NCI-H146 treated with DMSO at 0.1 percent for 48 hours (cell line): ENCODE data around the gene TEKT3.

Source experiments
- DNase-seq: peaks from one replicate; lab custom pipeline; 2025; ENCODE audit not compliant: unreplicated experiment; lab: John Stamatoyannopoulos, UW

TEKT3 gene

GRCh38 chr17:15266325-15267125, 74.9 kb downstream of the TEKT3 start:
- DNase-seq: no peak

DNA sequence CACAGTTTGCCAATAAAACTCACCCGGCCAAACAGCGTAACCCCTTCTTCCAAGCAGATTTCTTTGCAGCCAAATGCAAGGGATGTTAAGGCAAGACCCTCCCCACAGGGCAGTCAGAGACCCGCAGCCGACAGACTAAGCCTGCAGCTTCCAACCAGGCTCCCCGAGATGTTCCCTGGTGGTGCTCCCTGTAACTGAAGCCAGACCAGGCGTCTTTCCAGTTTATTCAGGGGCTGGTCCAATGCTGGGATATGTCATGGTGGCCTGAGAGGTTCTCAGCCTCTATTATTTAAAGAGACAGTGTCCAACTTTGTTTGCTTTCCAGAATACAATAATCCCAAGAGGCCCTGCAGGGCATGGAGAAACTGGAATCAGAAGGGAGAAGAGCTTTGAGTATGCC, 76.3 kb downstream of the TEKT3 start, which contains the start of gene PMP22:
TSS of gene PMP22 (minus strand) at position 196 of the 400 bp plus-strand sequence. CDS start 4,599 bp downstream, outside the sequence.
- no peak for DNase-seq

GRCh38 chr17:15264542-15264941, 76.9 kb downstream of the TEKT3 start:
- DNase-seq: no peak

GRCh38 chr17:15263680-15264079, 77.7 kb downstream of the TEKT3 start:
- no peak for DNase-seq

GRCh38 chr17:15263206-15263579, 78.2 kb downstream of the TEKT3 start:
- DNase-seq: no peak

DNA sequence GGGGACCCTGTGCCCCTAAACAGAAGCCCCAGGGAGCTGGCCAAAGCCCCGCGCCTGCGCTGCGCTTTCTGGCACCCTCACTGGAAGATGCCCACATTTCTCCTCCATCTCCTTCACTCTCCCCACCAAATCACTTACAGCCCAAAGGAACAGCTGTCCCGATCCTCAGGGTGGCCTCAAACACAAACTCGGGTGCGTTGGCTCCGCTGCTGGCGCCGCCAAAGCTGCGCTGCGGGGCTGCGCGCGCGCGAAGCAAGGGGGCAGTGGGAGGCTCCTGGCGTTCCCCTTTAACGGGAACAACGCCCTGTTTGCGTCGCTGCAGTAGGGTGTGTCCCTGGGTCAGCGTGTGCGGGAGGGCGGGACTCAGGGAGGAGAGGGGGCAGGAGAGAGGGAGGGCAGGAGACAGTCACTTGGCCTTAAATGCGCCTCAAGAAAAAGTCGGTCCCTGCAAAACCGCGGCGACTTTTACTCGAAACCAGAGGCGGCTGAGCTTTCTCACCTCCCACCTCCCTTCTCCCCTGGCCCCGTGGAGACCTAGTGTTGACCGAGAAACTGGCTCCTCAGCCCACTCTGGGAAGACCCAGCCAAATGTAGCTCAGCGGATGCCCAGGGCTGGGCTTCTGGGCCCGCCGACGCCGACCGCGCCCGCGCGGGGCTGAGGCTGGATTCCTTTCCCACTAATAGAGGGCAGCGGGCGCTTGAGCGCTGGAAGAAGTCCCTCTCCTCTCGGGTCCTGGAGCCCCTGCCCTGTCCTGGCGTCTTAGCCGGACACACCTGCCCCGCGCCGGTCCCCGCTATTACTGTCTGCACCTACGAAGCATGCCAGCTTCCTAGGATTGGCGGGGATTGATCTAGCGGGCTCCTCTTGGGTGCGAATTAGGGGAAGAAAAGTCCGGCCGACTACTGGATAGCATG, 78.8 kb downstream of the TEKT3 start:
- DNase-seq: no peak

- no peak for DNase-seq
Measured at GRCh38 chr17:15261802-15262290, 79.6 kb downstream of the TEKT3 start.

DNA sequence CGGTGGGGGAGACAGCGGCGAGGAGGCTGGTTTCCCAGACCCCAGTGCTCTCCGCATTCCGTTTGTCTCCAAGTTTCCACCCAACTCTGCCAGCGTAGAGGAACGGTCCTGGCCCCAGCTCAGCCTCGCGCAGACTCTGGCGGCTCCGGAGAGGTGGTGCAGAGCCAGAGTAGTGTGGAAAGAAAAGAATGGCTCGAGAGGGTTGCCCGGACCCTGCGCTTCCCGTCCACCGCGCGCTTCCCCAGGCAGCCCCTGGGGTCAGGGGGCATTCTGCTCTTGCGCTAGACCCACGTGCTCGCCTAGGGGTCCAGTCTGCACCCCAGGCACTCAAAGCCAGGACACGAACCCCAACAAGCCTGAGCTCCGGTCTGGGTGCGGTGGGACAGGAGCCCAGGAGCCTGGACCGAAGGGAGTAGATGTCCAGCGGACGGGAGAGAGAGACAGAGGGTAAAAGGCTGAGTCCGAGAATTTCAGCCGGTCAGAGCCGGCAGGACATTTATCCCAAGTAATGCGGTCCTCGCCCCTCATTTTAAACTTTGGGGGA, 80.1 kb downstream of the TEKT3 start:
- no peak for DNase-seq

DNA sequence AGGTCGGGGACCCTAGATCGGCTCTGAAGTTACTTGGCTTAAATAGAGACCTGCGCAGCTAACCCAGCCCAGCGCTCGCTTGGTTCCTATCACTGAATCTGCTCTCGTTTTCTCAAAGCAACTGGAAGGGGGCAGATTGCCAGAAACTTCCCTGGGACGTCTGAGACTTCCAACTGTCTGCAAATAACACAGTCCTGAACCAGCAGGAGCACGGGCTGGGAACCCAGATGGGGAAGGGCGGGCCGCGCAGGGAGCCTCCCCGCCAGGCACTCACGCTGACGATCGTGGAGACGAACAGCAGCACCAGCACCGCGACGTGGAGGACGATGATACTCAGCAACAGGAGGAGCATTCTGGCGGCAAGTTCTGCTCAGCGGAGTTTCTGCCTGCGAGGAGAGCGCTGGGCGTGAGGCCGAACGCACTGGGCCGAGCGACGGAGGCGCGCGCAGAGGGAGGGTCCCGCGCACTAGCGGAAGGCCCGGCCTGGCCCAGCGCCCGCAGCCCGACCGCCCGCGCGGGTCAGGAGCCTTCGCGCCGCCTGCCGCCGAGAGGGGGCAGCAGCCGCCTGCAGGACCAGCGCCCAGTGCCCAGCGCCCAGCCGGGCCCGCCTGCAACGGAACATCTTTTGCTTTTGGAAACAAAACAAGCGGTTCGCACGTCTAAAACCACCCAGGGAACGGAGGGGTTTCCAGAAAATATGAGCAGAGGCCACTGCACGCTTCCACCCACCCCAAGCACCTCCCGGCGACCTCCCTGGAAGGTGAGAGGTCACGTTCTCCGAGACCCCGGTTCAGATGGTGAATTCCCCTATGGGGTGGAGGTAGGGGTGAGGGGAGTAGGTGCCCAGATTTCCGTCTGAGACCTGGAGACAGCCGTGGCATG, 80.8 kb downstream of the TEKT3 start:
- no peak for DNase-seq

DNA sequence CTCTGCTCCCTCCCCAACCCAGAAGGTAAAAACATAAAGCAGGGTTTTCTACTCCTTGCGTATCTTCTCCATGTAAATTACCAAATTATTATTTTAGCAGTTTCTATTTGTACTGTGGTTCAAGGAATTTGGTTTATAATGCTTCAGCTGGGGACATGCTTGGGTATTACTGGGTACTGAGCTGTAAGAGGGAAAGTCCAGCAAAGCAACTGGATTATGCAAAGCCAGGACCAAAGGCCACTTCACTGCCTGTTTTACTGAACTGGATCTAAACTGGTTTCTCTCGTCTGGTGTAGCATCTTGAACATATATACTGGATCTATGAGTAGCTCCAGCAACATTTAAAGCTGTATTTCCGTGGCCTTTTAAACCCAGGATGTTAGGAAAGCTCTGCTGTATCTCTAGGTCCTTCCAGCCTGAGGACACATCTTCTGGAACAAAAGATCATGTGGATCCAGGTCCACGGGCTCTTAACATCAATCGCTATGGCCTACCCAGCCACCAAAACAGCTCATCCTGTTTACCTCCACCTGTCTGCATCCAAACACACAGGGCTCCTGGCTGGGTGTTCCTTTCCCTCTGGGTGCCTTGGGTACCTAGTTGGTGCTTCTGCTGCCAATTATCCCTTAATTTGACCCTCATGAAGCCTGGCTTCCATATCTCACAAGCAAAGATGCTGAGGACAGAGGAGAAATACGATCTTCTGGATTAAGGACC, 83.4 kb downstream of the TEKT3 start:
- no peak for DNase-seq

GRCh38 chr17:15257258-15257788, 84.1 kb downstream of the TEKT3 start:
- DNase-seq: no peak

- DNase-seq: no peak
Measured at GRCh38 chr17:15256689-15257088, 84.7 kb downstream of the TEKT3 start.

DNA sequence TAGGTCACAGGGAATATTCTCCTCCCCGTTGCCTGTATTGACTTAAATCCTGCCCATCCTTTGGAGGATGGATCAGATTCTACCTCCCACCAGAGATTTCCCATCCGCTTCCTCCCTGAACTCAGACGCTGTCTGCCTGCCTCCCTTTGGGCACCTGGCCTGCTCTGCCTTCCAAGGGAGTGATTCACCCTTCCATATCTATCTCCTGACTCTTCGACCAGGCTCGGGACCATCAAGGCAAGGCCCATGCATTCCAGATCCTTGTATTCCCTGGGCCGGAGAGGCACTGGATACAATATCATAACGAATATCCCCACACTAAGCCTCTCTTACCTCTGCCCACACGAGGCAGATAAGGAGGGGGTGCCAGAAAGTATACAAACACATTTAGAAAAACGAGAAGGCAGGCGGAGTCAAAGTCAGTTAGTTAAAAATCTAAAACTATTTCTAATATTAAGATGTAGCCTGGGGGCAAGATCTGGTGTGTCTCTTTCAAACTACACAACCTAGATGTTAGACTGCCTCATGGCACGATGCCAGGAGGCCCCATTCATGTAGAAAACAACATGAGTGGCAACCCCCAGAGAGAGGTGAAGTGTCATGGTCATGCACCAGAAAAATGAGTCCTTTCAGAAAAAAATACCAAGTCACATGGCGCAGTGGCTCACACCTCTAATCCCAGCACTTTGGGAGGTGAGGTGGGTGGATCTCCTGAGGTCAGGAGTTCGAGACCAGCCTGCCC, 85.5 kb downstream of the TEKT3 start:
- DNase-seq: no peak
